ENCODE results near the gene SPTAN1. TPM values are rescaled to one million over a fixed set of nuclear protein-coding genes. Genes with fewer than 3 reads are reported as not detected.

Gene SPTAN1
- total RNA-seq, 1 experiment from 2014 or later: 408 TPM

GRCh38 chr9:128587453-128587852 is 35.1 kb downstream of the SPTAN1 start:
- Histone ChIP-seq H3K4me3 (ENCODE audit: low read depth, low read length) (no peak overlapping the region), H3K36me3 (ENCODE audit: control insufficient read depth, insufficient read depth, low read length) (peaks cover 7% of the 10 kb centered on the region), H3K27me3 (replicated peaks; ENCODE audit: control insufficient read depth, insufficient read depth, low read length) (no peaks in the 10 kb centered on the region), H3K4me1 (0 out of 2 replicates have a peak, but pooled peaks cover 3% of the 10 kb centered on the region), H3K9me3 (no peaks in the 10 kb centered on the region)
- H3K36me3 Mint-ChIP-seq (ENCODE audit: insufficient read depth, unreplicated experiment): peaks cover 100% of the 10 kb centered on the region
- POLR2A ChIA-PET: no interaction called here
- no peak for DNase-seq
- intact Hi-C loops (cut with micrococcal nuclease; ENCODE audit: unreplicated experiment): no loop called here
- H3K4me1 Mint-ChIP-seq (ENCODE audit: low read depth, unreplicated experiment): no peaks in the 10 kb centered on the region
- BruUV-seq (replicated peaks): no TSS peak
- no peaks in the 10 kb centered on the region for H3K27me3 Mint-ChIP-seq (ENCODE audit: insufficient read depth, unreplicated experiment)
- H3K9me3 Mint-ChIP-seq (ENCODE audit: unreplicated experiment): no peaks in the 10 kb centered on the region
- no peak overlapping the region for H3K4me3 Mint-ChIP-seq (ENCODE audit: unreplicated experiment)
- CTCF ChIA-PET: no interaction called here
- no peak for TF ChIP-seq CTCF (IDR thresholded peaks at IDR 0.05; ENCODE audit: insufficient read depth in 1 of 2, low read depth in 1 of 2, low read length in 1 of 2, severe bottlenecking in 1 of 2, unreplicated experiment in 1 of 2)
- H3K27ac Mint-ChIP-seq (ENCODE audit: unreplicated experiment): no peak overlapping the region

DNA sequence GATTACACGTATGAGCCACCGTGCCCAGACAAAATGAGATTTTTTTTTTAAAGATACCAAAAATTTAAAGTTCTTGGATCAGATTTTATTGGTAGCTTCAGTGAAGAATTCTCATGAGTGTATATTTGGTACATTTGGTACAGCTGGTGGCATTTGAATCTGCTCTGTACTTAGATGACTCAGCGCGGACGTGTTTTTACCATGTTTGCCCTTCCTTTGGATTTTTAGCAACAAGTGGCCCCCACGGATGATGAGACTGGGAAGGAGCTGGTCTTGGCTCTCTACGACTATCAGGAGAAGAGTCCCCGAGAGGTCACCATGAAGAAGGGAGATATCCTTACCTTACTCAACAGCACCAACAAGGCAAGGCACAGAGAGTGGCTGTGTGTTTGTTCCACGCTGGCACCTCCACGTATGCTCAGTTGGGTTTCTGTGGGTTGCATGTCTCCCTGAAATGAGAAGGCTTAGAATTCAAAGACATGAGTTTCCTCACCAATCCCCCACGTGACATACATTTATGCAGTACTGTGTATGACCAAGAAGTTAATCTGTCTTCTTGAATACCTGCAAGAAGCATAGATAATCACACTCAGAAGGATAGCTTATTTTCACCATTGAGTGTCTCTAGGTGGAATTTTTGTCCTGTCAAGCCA is 36.3 kb downstream of the SPTAN1 start:
- CTCF ChIA-PET: no interaction called here

GRCh38 chr9:128593039-128593438 is 40.7 kb downstream of the SPTAN1 start:
- Mint-ChIP-seq H3K4me3 (ENCODE audit: unreplicated experiment) (no peak overlapping the region), H3K27ac (ENCODE audit: unreplicated experiment) (no peak overlapping the region), H3K4me1 (ENCODE audit: low read depth, unreplicated experiment) (no peaks in the 10 kb centered on the region), H3K36me3 (ENCODE audit: insufficient read depth, unreplicated experiment) (peaks cover 95% of the 10 kb centered on the region), H3K9me3 (ENCODE audit: unreplicated experiment) (no peaks in the 10 kb centered on the region), H3K27me3 (ENCODE audit: insufficient read depth, unreplicated experiment) (no peaks in the 10 kb centered on the region)
- Histone ChIP-seq H3K36me3 (ENCODE audit: control insufficient read depth, insufficient read depth, low read length) (peaks cover 7% of the 10 kb centered on the region), H3K4me1 (0 out of 2 replicates have a peak, but pooled peaks cover 3% of the 10 kb centered on the region), H3K4me3 (ENCODE audit: low read depth, low read length) (no peak overlapping the region), H3K27me3 (replicated peaks; ENCODE audit: control insufficient read depth, insufficient read depth, low read length) (no peaks in the 10 kb centered on the region), H3K9me3 (no peaks in the 10 kb centered on the region)
- POLR2A ChIA-PET: no interaction called here
- TF ChIP-seq CTCF (IDR thresholded peaks at IDR 0.05; ENCODE audit: insufficient read depth in 1 of 2, low read depth in 1 of 2, low read length in 1 of 2, severe bottlenecking in 1 of 2, unreplicated experiment in 1 of 2): no peak
- no TSS peak for BruUV-seq (replicated peaks)
- no peak for DNase-seq
- intact Hi-C loops (cut with micrococcal nuclease; ENCODE audit: unreplicated experiment): no loop called here
- CTCF ChIA-PET: no interaction called here

More for the DNA sequence above, 36.3 kb downstream of the SPTAN1 start:
- H3K9me3 ChIP-seq: no peaks in the 10 kb centered on the region
- H3K36me3 ChIP-seq (ENCODE audit: control insufficient read depth, insufficient read depth, low read length): peaks cover 9% of the 10 kb centered on the region
- H3K27ac Mint-ChIP-seq (ENCODE audit: unreplicated experiment): no peak overlapping the region
- no peaks in the 10 kb centered on the region for H3K27me3 Mint-ChIP-seq (ENCODE audit: insufficient read depth, unreplicated experiment)
- no peak for TF ChIP-seq CTCF (IDR thresholded peaks at IDR 0.05; ENCODE audit: insufficient read depth in 1 of 2, low read depth in 1 of 2, low read length in 1 of 2, severe bottlenecking in 1 of 2, unreplicated experiment in 1 of 2)
- no peaks in the 10 kb centered on the region for H3K9me3 Mint-ChIP-seq (ENCODE audit: unreplicated experiment)
- POLR2A ChIA-PET: interaction anchor here (0.7 kb wide), 1 partner anchor 152 kb away, joined by 3 read pairs; no protein-coding TSS in a partner anchor
- no peaks in the 10 kb centered on the region for H3K27me3 ChIP-seq (replicated peaks; ENCODE audit: control insufficient read depth, insufficient read depth, low read length)
- H3K4me1 ChIP-seq: 0 out of 2 replicates have a peak, but pooled peaks cover 3% of the 10 kb centered on the region
- BruUV-seq (replicated peaks): no TSS peak
- H3K4me1 Mint-ChIP-seq (ENCODE audit: low read depth, unreplicated experiment): no peaks in the 10 kb centered on the region
- no peak overlapping the region for H3K4me3 ChIP-seq (ENCODE audit: low read depth, low read length)
- peaks cover 100% of the 10 kb centered on the region for H3K36me3 Mint-ChIP-seq (ENCODE audit: insufficient read depth, unreplicated experiment)
- no peak overlapping the region for H3K4me3 Mint-ChIP-seq (ENCODE audit: unreplicated experiment)
- intact Hi-C loops (cut with micrococcal nuclease; ENCODE audit: unreplicated experiment): no loop called here
- DNase-seq: no peak
